Fibroblast of skin of back (primary cell): Measurements from ENCODE around the gene RNU1-4. TPM values are rescaled to one million over a fixed set of nuclear protein-coding genes. Genes with fewer than 3 reads are reported as not detected.
"Not testable (repeated sequence)": the region's sequence is repeated elsewhere in the genome, so short reads cannot be mapped to it uniquely, and the experiment has no call there.

ENCODE experiments used
- DNase-seq: peaks from one replicate; pipeline ENCODE4 v3.0.0-alpha.2; 2013
- polyA plus RNA-seq, 2 experiments: library from polyadenylated mRNA; unstranded; fragments of 120-200 nt; gene quantifications; one replicate each; pipeline ENCODE4 v1.2.1, GENCODE V29; 2013; ENCODE audit not compliant: insufficient read length in 2 of 2

The RNU1-4 gene
- polyA plus RNA-seq (2013, experiment 1 of 2; ENCODE audit: insufficient read length) = not detected
- polyA plus RNA-seq (2013, experiment 2 of 2; ENCODE audit: insufficient read length) = not detected

GRCh38 chr1:16740047-16740964 lies at the start of gene RNU1-4:
TSS of gene RNU1-4 (plus strand) at chr1:16740516.
- DNase-seq = not testable (repeated sequence)

- DNase-seq = not testable (repeated sequence)
Observed at GRCh38 chr1:16690971-16691682, 49.2 kb upstream of the RNU1-4 start.

GRCh38 chr1:16692283-16692682 lies 48.0 kb upstream of the RNU1-4 start:
- not testable (repeated sequence) for DNase-seq

GRCh38 chr1:16692717-16693448 lies 47.4 kb upstream of the RNU1-4 start:
- DNase-seq = not testable (repeated sequence)

- not testable (repeated sequence) for DNase-seq
Observed at GRCh38 chr1:16693449-16694307, 46.6 kb upstream of the RNU1-4 start.

- DNase-seq = not testable (repeated sequence)
Observed at GRCh38 chr1:16694308-16694702, 46.0 kb upstream of the RNU1-4 start.

- not testable (repeated sequence) for DNase-seq
Observed at GRCh38 chr1:16696507-16697150, 43.7 kb upstream of the RNU1-4 start.

- DNase-seq = not testable (repeated sequence)
Observed at GRCh38 chr1:16697152-16697551, 43.2 kb upstream of the RNU1-4 start.

DNA sequence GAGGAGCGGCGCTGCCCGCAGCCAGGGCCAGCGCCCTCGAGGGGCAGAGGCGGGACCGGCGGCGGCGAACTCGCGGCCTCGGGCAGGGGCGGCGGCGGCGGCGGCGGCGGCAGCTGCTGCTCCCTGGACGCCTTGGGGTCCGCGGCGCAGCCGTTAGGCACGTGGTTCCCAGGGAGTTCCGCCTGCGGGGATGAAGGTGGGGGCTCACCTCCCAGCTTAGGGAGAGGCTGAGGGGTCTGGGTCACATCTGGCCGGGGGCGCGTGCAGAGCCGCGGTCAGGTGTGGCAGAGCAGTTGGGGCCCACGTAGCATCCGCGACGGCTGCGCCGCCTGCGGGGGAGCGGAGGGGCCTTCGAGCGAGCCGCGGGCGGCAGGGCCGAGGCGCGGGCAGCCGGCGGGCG lies 40.9 kb upstream of the RNU1-4 start:
- DNase-seq = not testable (repeated sequence)

DNA sequence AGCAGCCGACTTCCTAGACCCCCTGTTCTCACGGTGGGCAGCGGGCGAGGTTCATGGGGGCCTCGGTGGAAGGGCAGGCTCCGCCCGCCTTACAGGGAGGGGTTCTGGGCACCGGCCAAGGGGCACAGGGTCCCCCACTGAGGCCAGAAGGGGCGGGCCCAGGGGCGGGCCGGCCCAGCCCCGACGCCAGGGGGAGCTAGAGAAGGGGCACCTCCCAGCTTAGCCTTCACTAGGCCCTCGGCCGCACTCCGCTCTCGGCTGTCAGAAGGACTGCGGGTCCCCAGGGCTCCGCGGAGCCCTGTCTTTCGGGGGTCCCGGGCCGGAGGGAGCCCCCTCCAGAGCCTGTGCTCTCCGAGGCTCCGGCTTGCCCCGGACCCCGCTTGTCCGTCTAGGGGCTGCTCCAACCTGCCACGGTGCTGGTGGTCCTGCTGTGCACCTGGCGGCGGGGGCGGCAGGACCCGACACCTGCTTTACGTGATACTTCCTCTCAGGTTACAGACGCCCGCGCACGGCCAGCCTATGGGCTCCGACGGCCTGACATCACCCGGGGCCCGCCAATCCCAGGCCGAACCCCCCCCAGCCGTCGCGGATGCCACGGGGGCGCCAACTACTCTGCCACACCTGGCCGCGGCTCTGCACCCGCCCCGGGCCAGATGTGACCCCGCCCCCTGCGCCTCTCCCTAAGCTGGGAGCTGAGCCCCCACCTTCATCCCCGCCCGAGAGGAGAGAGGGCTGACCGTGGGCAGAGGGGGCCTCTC lies 40.0 kb upstream of the RNU1-4 start:
- not testable (repeated sequence) for DNase-seq

DNA sequence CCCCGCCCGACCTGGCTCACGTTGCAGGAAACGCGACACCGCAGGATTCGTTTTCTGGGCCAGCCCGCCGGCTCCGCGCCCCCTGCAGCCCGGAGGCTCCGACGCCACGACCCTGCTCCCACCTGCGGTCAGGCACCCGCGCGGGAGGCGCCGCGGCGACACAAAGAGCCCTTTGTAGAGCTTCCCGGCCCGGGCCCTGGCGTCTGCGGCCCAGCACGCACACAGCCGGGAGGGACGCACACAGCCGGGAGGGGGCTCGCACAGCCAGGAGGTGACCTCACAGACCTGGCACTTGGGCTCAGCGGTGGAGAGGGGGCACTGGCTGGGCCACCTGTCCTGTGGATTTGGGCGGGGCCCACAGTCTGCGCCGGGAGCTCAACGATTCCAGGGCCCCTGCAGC lies 39.1 kb upstream of the RNU1-4 start:
- not testable (repeated sequence) for DNase-seq

GRCh38 chr1:16702280-16702679 lies 38.0 kb upstream of the RNU1-4 start:
- DNase-seq = not testable (repeated sequence)

DNA sequence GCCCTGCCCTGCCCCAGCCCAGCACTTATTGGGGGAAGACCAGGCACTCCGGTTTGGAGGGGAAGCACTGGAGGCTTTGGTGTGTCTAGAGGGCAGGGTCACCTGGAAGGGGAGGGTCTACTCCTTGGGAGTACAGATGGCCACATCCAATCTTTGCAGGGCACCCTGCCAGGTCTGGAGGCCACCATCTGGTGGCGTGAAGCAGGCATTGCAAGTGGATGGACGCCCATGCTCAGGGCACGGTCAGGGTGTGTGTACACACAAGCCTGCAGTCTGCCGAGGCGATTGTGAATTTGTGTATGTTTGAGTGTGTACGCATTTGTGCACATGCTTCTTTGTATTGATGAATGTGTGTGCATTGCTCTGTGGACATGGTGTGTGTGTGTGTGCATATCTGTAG lies 37.2 kb upstream of the RNU1-4 start:
- DNase-seq = not testable (repeated sequence)

GRCh38 chr1:16703602-16704001 lies 36.7 kb upstream of the RNU1-4 start:
- not testable (repeated sequence) for DNase-seq

GRCh38 chr1:16704076-16704475 lies 36.2 kb upstream of the RNU1-4 start:
- not testable (repeated sequence) for DNase-seq

- DNase-seq = not testable (repeated sequence)
Observed at GRCh38 chr1:16704502-16705100, 35.7 kb upstream of the RNU1-4 start.

- DNase-seq = not testable (repeated sequence)
Observed at GRCh38 chr1:16706302-16706701, 34.0 kb upstream of the RNU1-4 start.

GRCh38 chr1:16707130-16708093 lies 32.9 kb upstream of the RNU1-4 start:
- not testable (repeated sequence) for DNase-seq
